ENCODE data around the gene TAF10.

Gene TAF10

GRCh38 chr11:6576471-6577373, 35.3 kb downstream of the TAF10 start:
- peak; percentile 63 for DNase-seq

- DNase-seq = no peak
These were observed 37.0 kb downstream of the TAF10 start for GRCh38 chr11:6574816-6575715.

- no peak for DNase-seq
These were observed 39.8 kb downstream of the TAF10 start for GRCh38 chr11:6572215-6572614.

- DNase-seq = no peak
These were observed 40.5 kb downstream of the TAF10 start for GRCh38 chr11:6571434-6572008.

- no peak for DNase-seq
These were observed 41.2 kb downstream of the TAF10 start for GRCh38 chr11:6570691-6571427.

GRCh38 chr11:6569706-6570105, 42.3 kb downstream of the TAF10 start:
- no peak for DNase-seq

GRCh38 chr11:6568191-6568918, 43.7 kb downstream of the TAF10 start:
- DNase-seq = peak; percentile 74

- DNase-seq = peak; percentile 9
These were observed 44.7 kb downstream of the TAF10 start for GRCh38 chr11:6567371-6567745.

- peak; percentile 40 for DNase-seq
These were observed 45.2 kb downstream of the TAF10 start for GRCh38 chr11:6566704-6567370.

- no peak for DNase-seq
These were observed 45.9 kb downstream of the TAF10 start for GRCh38 chr11:6565988-6566703.

GRCh38 chr11:6565325-6565724, 46.7 kb downstream of the TAF10 start:
- DNase-seq = no peak

- no peak for DNase-seq
These were observed 48.3 kb downstream of the TAF10 start for GRCh38 chr11:6563667-6564066.

- DNase-seq = peak; percentile 25
These were observed 48.8 kb downstream of the TAF10 start for GRCh38 chr11:6563121-6563619.

- DNase-seq = no peak
These were observed 50.7 kb downstream of the TAF10 start for GRCh38 chr11:6561288-6561687.

Measured in DMS79 (cell line).